GM18499 (cell line): Measurements from ENCODE around the gene ARL14EPL.
A peak's percentile ranks its signal among the peaks of the same experiment; 100 is the strongest.

Experiments
- ATAC-seq: cut with Tn5 transposase; IDR thresholded peaks from one replicate; pipeline ENCODE4 v1.9.1; 2021; ENCODE audit warnings: moderate number of reproducible peaks; ENCODE audit not compliant: insufficient read depth, unreplicated experiment

Gene ARL14EPL

GRCh38 chr5:116032094-116032517 is at the start of gene ARL14EPL:
TSS of gene ARL14EPL (plus strand) at chr5:116032472. CDS start at chr5:116051466, 18,994 bp downstream.
- peak; percentile 79 for ATAC-seq

GRCh38 chr5:115983519-115983918 is 48.8 kb upstream of the ARL14EPL start:
- no peak for ATAC-seq

GRCh38 chr5:115985802-115986757 is 46.2 kb upstream of the ARL14EPL start:
- no peak for ATAC-seq

GRCh38 chr5:115988002-115988401 is 44.3 kb upstream of the ARL14EPL start:
- no peak for ATAC-seq

- no peak for ATAC-seq
Measured at GRCh38 chr5:115992848-115993350, 39.4 kb upstream of the ARL14EPL start.

GRCh38 chr5:115995351-115995750 is 36.9 kb upstream of the ARL14EPL start:
- ATAC-seq: no peak

GRCh38 chr5:116002116-116002906 is 30.0 kb upstream of the ARL14EPL start:
- ATAC-seq: no peak

- ATAC-seq: no peak
Measured at GRCh38 chr5:116004248-116004647, 28.0 kb upstream of the ARL14EPL start.

- no peak for ATAC-seq
Measured at GRCh38 chr5:116009806-116010205, 22.5 kb upstream of the ARL14EPL start.

- no peak for ATAC-seq
Measured at GRCh38 chr5:116011046-116011445, 21.2 kb upstream of the ARL14EPL start.

- no peak for ATAC-seq
Measured at GRCh38 chr5:116013207-116013785, 19.0 kb upstream of the ARL14EPL start.

GRCh38 chr5:116013936-116014335 is 18.3 kb upstream of the ARL14EPL start:
- ATAC-seq: no peak

- no peak for ATAC-seq
Measured at GRCh38 chr5:116023619-116024018, 8.7 kb upstream of the ARL14EPL start.

- ATAC-seq: no peak
Measured at GRCh38 chr5:116025866-116026265, 6.4 kb upstream of the ARL14EPL start.

- no peak for ATAC-seq
Measured at GRCh38 chr5:116032991-116033390, 719 bp downstream of the ARL14EPL start.

- ATAC-seq: no peak
Measured at GRCh38 chr5:116035123-116035522, 2.9 kb downstream of the ARL14EPL start.

GRCh38 chr5:116037236-116037822 is 5.1 kb downstream of the ARL14EPL start:
- ATAC-seq: no peak

- ATAC-seq: peak; percentile 84
Measured at GRCh38 chr5:116038817-116039216, 6.5 kb downstream of the ARL14EPL start.

- no peak for ATAC-seq
Measured at GRCh38 chr5:116042375-116042774, 10.1 kb downstream of the ARL14EPL start.

GRCh38 chr5:116044073-116044472 is 11.8 kb downstream of the ARL14EPL start:
- ATAC-seq: no peak
